ENCODE results near the gene RPS6KL1.

RPS6KL1 gene

DNA sequence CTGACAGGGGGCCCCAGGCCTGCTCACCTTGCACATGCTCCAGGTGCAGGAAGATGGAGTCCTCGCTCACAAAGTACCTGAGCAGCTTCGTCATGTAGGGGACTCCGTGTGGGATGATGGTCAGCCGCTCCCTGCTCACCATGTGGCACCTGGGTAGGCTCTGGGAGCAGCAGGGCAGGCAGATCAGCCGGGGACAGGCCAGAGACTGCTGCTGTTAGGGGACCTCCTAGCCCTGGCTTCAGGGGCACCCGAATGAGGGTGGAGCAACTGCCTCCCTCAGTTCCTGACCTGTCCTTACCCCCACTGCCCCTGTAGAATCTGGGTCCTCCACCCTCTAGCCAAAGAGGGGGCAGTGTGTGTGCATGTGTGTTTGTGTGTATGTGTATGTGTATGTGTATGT lies 11.8 kb downstream of the RPS6KL1 start:
- DNase-seq (ENCODE audit: low spot score) = no peak

DNA sequence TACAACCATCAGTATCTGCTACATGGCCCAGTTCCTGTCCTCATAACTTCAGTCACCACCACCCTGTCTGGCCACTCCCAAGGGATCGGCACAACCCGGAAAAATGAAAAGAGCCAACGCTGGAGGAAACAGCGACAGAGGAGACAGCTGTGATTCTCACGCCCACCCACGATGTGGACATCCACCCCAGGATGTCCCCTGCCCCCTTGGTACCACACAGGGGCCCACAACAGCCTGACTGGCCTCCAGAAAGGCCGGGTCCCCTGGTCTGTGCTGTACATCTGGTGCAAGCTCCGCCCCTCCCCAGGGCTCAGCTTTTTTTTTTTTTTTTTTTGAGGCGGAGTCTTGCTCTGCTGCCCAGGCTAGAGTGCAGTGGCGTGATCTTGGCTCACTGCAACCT lies 12.5 kb downstream of the RPS6KL1 start:
- no peak for DNase-seq (ENCODE audit: low spot score)

DNA sequence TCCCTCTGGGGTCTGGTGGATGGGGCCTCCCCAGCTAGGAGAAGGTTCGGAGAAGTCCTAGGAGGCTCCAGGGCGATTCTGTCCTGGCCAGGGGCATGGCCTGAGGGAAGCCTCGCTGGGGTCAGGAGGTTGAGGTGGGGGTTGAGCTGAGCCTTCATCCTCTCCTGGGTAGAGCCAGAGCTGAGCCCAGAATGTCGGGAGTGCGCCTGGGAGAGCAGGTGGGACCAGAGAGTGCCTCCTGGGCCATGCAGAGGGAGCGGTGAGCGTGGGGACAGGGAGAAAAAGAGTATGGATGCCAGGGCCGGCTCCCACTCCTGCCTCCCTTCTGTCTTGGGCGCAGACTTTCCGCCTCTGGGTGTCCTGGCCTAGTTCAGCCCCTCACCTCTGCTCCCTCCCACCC lies 13.1 kb downstream of the RPS6KL1 start:
- no peak for DNase-seq (ENCODE audit: low spot score)

DNA sequence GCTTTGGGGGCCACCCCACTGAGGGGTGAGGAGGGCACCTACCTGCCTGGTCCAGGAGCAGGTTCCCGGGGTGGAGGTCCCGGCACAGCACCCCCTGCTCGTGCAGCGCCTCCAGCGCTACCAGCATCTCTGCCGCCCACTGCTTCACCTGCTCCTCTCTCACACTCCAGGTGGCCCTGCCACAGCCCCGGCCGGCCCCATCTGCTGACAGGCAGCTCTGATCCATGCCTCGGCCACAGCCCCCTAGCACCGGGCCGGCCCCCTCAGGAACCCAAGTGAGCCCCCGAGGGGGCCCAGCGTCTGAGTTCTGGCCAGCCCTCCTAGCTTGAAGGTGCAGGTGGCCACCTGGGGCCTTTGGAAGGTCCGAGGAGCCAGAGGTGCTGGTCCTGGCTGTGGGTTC lies 13.6 kb downstream of the RPS6KL1 start:
- DNase-seq (ENCODE audit: low spot score) = no peak

DNA sequence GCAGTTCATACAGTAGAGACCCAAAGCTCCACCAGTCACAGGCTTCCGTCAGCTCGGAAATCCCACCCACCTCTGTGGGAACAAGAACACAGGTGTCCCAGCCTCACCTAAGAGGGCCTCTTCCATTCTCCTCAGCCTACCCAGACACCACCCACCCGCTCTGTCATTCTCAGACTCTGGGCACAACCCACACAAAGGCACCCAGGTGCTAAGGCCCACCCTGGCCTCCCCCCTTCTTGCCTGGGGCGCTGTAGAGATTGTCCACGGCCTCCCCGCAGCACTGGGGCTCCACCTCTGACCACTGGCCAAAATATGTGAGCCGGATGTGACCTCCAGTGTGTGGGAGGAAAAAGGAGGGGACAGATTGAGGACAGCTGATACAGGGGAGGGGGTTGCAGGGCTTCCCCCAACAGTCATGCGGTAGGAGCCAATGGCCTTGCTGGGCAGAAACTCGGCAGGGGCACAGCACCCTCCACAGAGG lies 14.2 kb downstream of the RPS6KL1 start:
- DNase-seq (ENCODE audit: low spot score) = no peak

- no peak for DNase-seq (ENCODE audit: low spot score)
Observed at GRCh38 chr14:74907744-74908143, 15.3 kb downstream of the RPS6KL1 start.

- no peak for DNase-seq (ENCODE audit: low spot score)
Observed at GRCh38 chr14:74906925-74907521, 16.0 kb downstream of the RPS6KL1 start.

DNA sequence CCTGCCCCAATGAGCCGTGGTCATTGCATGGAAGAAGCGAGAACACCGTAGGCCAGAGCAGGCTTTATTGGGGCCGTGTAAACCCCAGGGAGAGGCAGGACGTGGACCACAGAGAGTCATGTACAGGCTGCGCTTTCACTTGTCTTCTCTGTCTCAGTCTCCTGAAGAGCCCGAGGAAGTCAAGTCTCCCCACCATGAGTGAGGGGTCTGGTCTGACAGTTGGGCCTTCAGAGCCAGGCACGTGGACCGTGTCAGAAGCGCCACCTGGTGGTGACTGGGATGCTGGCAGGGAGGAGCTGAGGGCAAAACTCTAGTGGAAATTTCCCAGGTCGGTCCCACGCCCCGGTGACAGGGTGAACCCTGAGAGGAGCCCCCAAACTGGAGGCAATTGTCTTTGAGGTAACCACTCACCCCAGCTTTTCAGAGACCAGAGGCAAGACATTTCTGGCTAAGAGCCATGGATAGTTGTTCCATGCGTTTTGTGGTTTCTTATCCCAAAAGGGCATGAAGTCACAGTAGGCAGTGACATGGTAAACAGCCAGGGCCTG lies 17.4 kb downstream of the RPS6KL1 start:
- DNase-seq (ENCODE audit: low spot score) = peak; percentile 83

- DNase-seq (ENCODE audit: low spot score) = no peak
Observed at GRCh38 chr14:74904635-74905503, 18.2 kb downstream of the RPS6KL1 start.

- no peak for DNase-seq (ENCODE audit: low spot score)
Observed at GRCh38 chr14:74902941-74903705, 19.9 kb downstream of the RPS6KL1 start.

GRCh38 chr14:74898694-74899093 lies 24.4 kb downstream of the RPS6KL1 start:
- DNase-seq (ENCODE audit: low spot score) = no peak

GRCh38 chr14:74898083-74898482 lies 25.0 kb downstream of the RPS6KL1 start:
- DNase-seq (ENCODE audit: low spot score) = no peak

DNA sequence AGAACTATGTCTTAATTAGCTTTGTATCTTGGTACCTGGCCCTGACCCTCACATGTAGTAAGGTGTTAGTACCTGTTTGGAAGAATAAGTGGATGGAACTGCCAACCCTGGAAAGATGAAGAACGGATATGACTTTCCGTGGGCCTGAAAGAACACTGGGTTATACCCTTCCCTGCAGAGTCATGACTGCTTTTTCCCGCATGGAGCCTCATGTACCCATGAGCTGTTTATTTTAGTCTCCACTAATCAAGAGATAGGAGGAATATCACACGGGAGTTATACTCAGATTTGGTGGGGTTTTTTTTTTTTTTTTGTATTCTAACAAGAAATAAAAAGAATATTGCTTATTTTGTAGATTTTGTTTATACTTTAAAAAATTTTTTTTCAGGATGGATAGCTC lies 25.4 kb downstream of the RPS6KL1 start:
- DNase-seq (ENCODE audit: low spot score) = no peak

DNA sequence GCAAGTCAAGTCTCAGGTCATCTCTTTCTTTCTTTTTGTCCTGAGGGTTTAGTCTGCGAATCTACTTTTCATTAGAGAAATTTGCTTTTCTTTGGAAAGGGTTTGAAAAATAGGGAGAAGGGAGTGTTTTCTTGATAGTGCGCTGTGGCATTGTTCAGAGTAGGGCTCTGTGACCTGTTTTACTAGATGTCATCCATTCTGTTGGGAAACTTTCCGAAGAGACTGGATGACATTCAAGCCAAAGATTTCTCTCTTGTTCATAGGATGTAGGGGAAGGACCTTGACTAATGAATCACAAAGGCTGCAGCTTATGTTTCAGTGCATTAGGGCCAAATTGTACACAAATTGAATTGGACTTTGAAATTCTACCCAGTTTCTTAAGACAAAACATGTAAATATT lies 26.7 kb downstream of the RPS6KL1 start:
- DNase-seq (ENCODE audit: low spot score) = no peak

- peak; percentile 51 for DNase-seq (ENCODE audit: low spot score)
Observed at GRCh38 chr14:74893614-74894091, 29.4 kb downstream of the RPS6KL1 start.

- DNase-seq (ENCODE audit: low spot score) = no peak
Observed at GRCh38 chr14:74892745-74893144, 30.3 kb downstream of the RPS6KL1 start.

DNA sequence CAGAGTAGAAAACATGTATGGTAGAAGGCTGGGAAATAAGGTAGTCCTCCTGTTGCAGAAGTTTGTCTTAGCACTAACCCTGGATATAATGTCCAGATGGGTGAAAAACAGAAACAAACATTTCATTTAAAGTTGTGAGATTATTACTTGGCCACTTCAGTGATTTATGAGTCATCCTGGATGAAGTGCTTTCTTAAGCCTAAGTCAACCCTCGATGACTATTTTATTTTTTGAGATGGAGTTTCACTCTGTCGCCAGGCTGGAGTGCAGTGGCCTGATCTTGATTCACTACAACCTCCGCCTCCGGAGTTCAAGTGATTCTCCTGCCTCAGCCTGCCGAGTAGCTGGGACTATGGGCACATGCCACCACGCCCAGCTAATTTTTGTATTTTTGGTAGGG lies 31.2 kb downstream of the RPS6KL1 start:
- no peak for DNase-seq (ENCODE audit: low spot score)

- DNase-seq (ENCODE audit: low spot score) = no peak
Observed at GRCh38 chr14:74890262-74890661, 32.8 kb downstream of the RPS6KL1 start.

DNA sequence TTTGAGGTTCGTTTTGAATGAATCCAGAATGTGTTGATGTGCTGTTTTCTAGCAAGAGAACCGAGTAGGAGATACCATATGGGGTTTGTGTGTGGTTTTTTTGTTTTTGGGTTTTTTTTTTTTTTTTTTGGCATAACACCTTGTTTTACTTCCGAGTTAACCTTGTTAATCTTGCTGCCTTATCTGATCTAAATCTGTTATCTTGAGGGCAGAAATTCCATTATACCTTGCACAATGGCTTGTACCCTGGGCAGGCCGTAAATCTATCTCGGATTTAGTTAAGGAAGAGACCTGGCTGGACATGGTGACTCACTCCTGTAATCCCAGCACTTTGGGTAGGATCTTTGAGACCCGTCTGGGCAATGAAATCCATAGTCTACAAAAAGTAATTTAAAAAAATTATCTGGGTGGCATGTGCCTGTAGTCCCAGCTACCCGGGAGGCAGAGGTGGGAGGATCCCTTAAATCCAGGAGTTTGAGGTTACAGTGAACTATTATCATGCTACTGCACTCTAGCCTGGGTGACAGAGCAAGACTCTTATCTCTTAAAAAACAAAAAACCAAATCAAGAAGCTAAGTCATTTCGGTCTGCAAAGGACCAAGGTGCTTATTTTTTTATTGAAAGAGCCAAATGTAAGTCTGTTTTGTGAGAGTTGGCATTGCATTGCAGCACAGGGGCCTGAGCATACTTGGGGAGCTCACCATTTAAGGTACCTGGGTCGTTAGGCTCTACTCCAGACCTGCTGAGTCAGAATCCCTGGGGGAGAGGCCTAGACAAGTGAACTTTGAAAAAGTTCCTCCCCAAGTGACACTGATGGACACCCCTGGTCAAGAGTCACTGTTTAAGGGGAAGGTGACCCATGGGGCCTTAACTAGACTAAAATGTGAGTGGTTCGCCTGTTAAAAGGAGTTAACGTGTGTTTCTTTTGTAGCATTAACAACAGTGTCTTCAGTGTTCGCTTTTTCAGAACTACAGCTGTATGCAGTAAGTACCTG lies 34.6 kb downstream of the RPS6KL1 start:
- DNase-seq (ENCODE audit: low spot score) = no peak

- DNase-seq (ENCODE audit: low spot score) = no peak
Observed at GRCh38 chr14:74886001-74886400, 37.1 kb downstream of the RPS6KL1 start.
